Duodenal mucosa (tissue), 2 donors: ENCODE data around the gene KLK1.

Experiments
- H3K27ac ChIP-seq: one replicate; pipeline ENCODE4 v1.7.0; 2013; ENCODE audit warnings: low read depth, low read length
- H3K27me3 ChIP-seq, 2 donors: one replicate each; pipeline ENCODE4 v1.7.0; 2013; ENCODE audit warnings: low read length in 2 of 2, control low read depth in 1 of 2; ENCODE audit not compliant: insufficient read depth in 2 of 2, control insufficient read depth in 1 of 2
- H3K36me3 ChIP-seq, 2 donors: one replicate each; pipeline ENCODE4 v1.7.0; 2013; ENCODE audit warnings: low read length in 2 of 2, control low read depth in 1 of 2; ENCODE audit not compliant: insufficient read depth in 2 of 2, control insufficient read depth in 1 of 2
- H3K4me1 ChIP-seq, 2 donors: one replicate each; pipeline ENCODE4 v1.7.0; 2013; ENCODE audit warnings: low read length in 2 of 2, control low read depth in 1 of 2; ENCODE audit not compliant: insufficient read depth in 2 of 2, control insufficient read depth in 1 of 2
- H3K4me3 ChIP-seq, 2 donors: one replicate each; pipeline ENCODE4 v1.7.0; 2013; ENCODE audit warnings: low read length in 2 of 2, low read depth in 1 of 2
- H3K9ac ChIP-seq, 2 donors: one replicate each; pipeline ENCODE4 v1.7.0; 2013; ENCODE audit warnings: low read length in 2 of 2, low read depth in 1 of 2
- H3K9me3 ChIP-seq, 2 donors: one replicate each; pipeline ENCODE4 v1.7.0; 2013; ENCODE audit warnings: low read length in 2 of 2, control low read depth in 1 of 2; ENCODE audit not compliant: control insufficient read depth in 1 of 2

KLK1 gene

GRCh38 chr19:50799547-50799851, 24.1 kb downstream of the KLK1 start:
- Histone ChIP-seq H3K36me3 (peaks cover 17 to 40% of the 10 kb centered on the region in 2 donors), H3K9ac (no peak overlapping the region), H3K27ac (no peak overlapping the region), H3K27me3 (no peaks in the 10 kb centered on the region), H3K4me1 (peaks cover 12 to 16% of the 10 kb centered on the region in 2 donors), H3K9me3 (no peaks in the 10 kb centered on the region), H3K4me3 (no peak overlapping the region)

GRCh38 chr19:50798659-50799546, 24.7 kb downstream of the KLK1 start:
- Histone ChIP-seq H3K4me1 (peaks cover 12 to 16% of the 10 kb centered on the region in 2 donors), H3K27ac (no peak overlapping the region), H3K36me3 (peaks cover 17 to 40% of the 10 kb centered on the region in 2 donors), H3K9me3 (no peaks in the 10 kb centered on the region), H3K4me3 (no peak overlapping the region), H3K9ac (no peak overlapping the region), H3K27me3 (no peaks in the 10 kb centered on the region)

DNA sequence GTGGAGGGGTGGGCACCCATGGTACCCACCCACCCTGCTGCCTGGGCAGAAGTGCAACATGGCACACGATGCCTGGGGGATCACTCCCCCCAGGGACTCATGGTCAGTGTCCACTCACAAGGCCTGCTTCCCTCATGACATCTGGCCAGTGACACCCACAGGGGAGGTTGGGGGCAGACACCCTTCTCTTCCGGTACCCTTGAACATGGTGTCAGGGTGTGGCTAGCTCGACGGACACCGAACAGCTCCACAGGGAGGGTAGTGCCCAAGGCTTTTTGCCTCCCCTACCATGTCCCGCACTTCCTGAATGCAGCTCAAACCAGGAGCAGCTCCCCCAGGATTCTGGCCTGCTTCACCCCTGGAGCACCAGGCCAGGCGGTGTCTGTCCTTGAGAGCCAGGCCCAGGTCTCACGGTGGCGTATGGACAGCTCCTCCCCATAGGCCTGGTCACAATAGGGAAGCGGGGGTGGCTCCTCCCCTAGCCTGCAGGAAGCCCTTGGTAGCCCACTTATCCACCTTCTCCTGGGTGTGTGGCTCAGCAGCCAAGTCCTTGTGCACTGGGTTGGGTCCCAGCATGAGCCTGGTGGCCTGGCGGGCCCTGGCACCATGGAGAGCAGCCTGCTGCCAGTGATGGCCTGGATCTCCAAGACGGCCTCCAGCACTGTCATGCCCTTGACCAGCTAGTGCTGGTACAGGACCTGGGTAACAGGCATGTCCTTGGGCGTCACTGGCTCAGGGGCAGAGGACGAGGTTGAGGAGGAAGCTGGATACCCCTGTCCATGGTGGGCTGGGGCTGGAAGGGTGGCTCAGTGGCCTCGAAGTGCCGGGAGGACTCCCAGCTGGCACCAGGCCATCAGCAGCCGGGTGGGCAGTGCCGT, 25.6 kb downstream of the KLK1 start:
- Histone ChIP-seq H3K27me3 (no peaks in the 10 kb centered on the region), H3K9me3 (no peaks in the 10 kb centered on the region), H3K9ac (no peak overlapping the region), H3K27ac (no peak overlapping the region), H3K4me3 (no peak overlapping the region), H3K36me3 (peaks cover 17 to 40% of the 10 kb centered on the region in 2 donors), H3K4me1 (peaks cover 5 to 8% of the 10 kb centered on the region in 2 donors)

DNA sequence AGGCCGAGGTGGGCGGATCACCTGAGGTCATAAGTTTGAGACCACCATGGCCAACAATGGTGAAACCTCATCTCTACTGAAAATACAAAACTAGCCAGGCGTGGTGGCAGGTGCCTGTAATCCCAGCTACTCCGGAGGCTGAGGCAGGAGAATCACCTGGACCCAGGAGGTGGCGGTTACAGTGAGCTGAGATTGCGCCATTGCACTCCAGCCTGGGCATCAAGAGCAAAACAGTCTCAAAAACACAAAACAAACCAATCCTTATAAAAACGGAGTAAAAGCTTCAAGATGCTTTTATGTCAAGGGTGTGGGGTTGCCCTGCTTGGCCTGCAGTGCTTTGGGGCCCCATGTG, 26.2 kb downstream of the KLK1 start:
- H3K4me1 ChIP-seq = peaks cover 0 to 4% of the 10 kb centered on the region in 2 donors
- no peaks in the 10 kb centered on the region for H3K9me3 ChIP-seq
- no peak overlapping the region for H3K27ac ChIP-seq
- peaks cover 17 to 40% of the 10 kb centered on the region in 2 donors for H3K36me3 ChIP-seq
- H3K9ac ChIP-seq = no peak overlapping the region
- no peak overlapping the region for H3K4me3 ChIP-seq
- peaks cover 0 to 1% of the 10 kb centered on the region in 2 donors for H3K27me3 ChIP-seq

DNA sequence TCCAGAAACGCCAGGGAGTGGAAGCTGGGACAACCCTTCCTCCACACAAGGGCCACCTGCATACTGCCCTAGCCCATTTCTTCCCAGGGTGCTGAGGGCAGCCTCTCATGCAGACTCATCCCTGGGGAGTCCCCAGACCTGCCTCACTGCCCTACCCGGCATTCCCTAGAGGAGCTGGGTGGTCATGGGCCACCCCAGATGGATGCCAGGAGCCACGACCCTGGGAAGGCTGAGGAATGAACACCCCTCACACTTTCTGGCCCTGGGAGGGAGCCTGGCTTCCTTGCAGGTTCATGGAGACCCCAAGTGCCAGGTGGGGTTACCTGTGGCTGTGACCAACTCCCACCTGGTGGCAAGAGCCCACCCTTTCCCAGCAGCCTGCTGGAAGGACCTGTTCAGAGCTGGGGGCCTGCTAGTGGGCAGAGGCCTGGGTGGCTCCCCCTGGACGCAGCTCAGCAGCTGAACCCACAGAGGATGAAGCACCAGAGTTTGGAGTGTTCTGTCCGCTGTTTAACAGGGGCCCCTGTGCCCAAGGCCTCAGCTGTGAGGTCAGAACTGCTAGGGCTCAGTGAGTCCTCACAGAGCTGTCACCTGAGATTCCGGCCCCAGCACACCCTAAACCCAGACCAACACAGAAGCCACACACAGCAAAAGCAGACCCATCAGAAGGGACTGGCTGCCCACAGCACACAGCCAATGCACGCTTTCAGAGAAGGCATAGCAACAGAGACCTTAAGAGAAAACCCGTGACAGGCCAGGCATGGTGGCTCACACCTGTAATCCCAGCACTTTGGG, 26.8 kb downstream of the KLK1 start:
- Histone ChIP-seq H3K9ac (no peak overlapping the region), H3K27ac (no peak overlapping the region), H3K9me3 (no peaks in the 10 kb centered on the region), H3K4me3 (no peak overlapping the region), H3K27me3 (peaks cover 0 to 6% of the 10 kb centered on the region in 2 donors), H3K36me3 (peaks cover 17 to 36% of the 10 kb centered on the region in 2 donors), H3K4me1 (no peaks in the 10 kb centered on the region)

GRCh38 chr19:50796128-50796633, 27.4 kb downstream of the KLK1 start:
- H3K4me1 ChIP-seq = peaks cover 0 to 5% of the 10 kb centered on the region in 2 donors
- no peak overlapping the region for H3K4me3 ChIP-seq
- no peak overlapping the region for H3K27ac ChIP-seq
- H3K9ac ChIP-seq = no peak overlapping the region
- H3K9me3 ChIP-seq = no peaks in the 10 kb centered on the region
- peaks cover 5 to 6% of the 10 kb centered on the region in 2 donors for H3K27me3 ChIP-seq
- peaks cover 16 to 34% of the 10 kb centered on the region in 2 donors for H3K36me3 ChIP-seq

GRCh38 chr19:50795664-50796073, 27.9 kb downstream of the KLK1 start:
- Histone ChIP-seq H3K4me1 (peaks cover 0 to 5% of the 10 kb centered on the region in 2 donors), H3K36me3 (peaks cover 11 to 29% of the 10 kb centered on the region in 2 donors), H3K9ac (no peak overlapping the region), H3K27me3 (peaks cover 5 to 6% of the 10 kb centered on the region in 2 donors), H3K9me3 (no peaks in the 10 kb centered on the region), H3K4me3 (no peak overlapping the region), H3K27ac (no peak overlapping the region)

- Histone ChIP-seq H3K4me3 (no peak overlapping the region), H3K36me3 (peaks cover 10 to 28% of the 10 kb centered on the region in 2 donors), H3K9me3 (no peaks in the 10 kb centered on the region), H3K27me3 (peaks cover 5 to 6% of the 10 kb centered on the region in 2 donors), H3K4me1 (peaks cover 0 to 5% of the 10 kb centered on the region in 2 donors), H3K27ac (no peak overlapping the region), H3K9ac (no peak overlapping the region)
Observed at GRCh38 chr19:50794876-50795663, 28.5 kb downstream of the KLK1 start.
